Hematopoietic multipotent progenitor cell treated with erythropoietin and hydrocortisone succinate and interleukin-3 and kit ligand, for 6 days (in vitro differentiated cells): ENCODE measurements around the gene ARAP2.
A peak's percentile ranks its signal among the peaks of the same experiment; 100 is the strongest.
"Not testable (repeated sequence)": the region's sequence is repeated elsewhere in the genome, so short reads cannot be mapped to it uniquely, and the experiment has no call there.

Source experiments
- DNase-seq: peaks from one replicate; pipeline ENCODE4 v3.0.0-alpha.2; 2015

Gene ARAP2

GRCh38 chr4:36182315-36182714, 62.0 kb downstream of the ARAP2 start:
- DNase-seq: not testable (repeated sequence)

- DNase-seq: no peak
Measured at GRCh38 chr4:36180206-36180605, 64.1 kb downstream of the ARAP2 start.

GRCh38 chr4:36178484-36178883, 65.8 kb downstream of the ARAP2 start:
- no peak for DNase-seq

GRCh38 chr4:36177946-36178345, 66.4 kb downstream of the ARAP2 start:
- DNase-seq: no peak

GRCh38 chr4:36174570-36174969, 69.7 kb downstream of the ARAP2 start:
- no peak for DNase-seq

GRCh38 chr4:36173905-36174304, 70.4 kb downstream of the ARAP2 start:
- no peak for DNase-seq

GRCh38 chr4:36172656-36173055, 71.7 kb downstream of the ARAP2 start:
- no peak for DNase-seq

GRCh38 chr4:36168127-36168878, 76.0 kb downstream of the ARAP2 start:
- no peak for DNase-seq

- DNase-seq: no peak
Measured at GRCh38 chr4:36165631-36166005, 78.7 kb downstream of the ARAP2 start.

- DNase-seq: no peak
Measured at GRCh38 chr4:36164900-36165630, 79.2 kb downstream of the ARAP2 start.

GRCh38 chr4:36163198-36163597, 81.1 kb downstream of the ARAP2 start:
- no peak for DNase-seq

- no peak for DNase-seq
Measured at GRCh38 chr4:36159208-36159607, 85.1 kb downstream of the ARAP2 start.

GRCh38 chr4:36152735-36153134, 91.6 kb downstream of the ARAP2 start:
- no peak for DNase-seq

GRCh38 chr4:36142504-36142903, 101.8 kb downstream of the ARAP2 start:
- DNase-seq: no peak

GRCh38 chr4:36141186-36141585, 103.1 kb downstream of the ARAP2 start:
- DNase-seq: no peak

GRCh38 chr4:36140421-36140820, 103.9 kb downstream of the ARAP2 start:
- DNase-seq: no peak

GRCh38 chr4:36138220-36138619, 106.1 kb downstream of the ARAP2 start:
- DNase-seq: no peak

GRCh38 chr4:36137336-36137735, 107.0 kb downstream of the ARAP2 start:
- DNase-seq: no peak

- peak; percentile 32 for DNase-seq
Measured at GRCh38 chr4:36133658-36134057, 110.7 kb downstream of the ARAP2 start.

- no peak for DNase-seq
Measured at GRCh38 chr4:36133086-36133485, 111.2 kb downstream of the ARAP2 start.

- DNase-seq: no peak
Measured at GRCh38 chr4:36130641-36131040, 113.7 kb downstream of the ARAP2 start.

GRCh38 chr4:36128689-36129088, 115.6 kb downstream of the ARAP2 start:
- peak; percentile 16 for DNase-seq

- peak; percentile 21 for DNase-seq
Measured at GRCh38 chr4:36123906-36124305, 120.4 kb downstream of the ARAP2 start.

GRCh38 chr4:36115312-36115711, 129.0 kb downstream of the ARAP2 start:
- DNase-seq: peak; percentile 27

- DNase-seq: peak; percentile 8
Measured at GRCh38 chr4:36111172-36111571, 133.1 kb downstream of the ARAP2 start.
